ENCODE data around the gene ZNF423. TPM values are rescaled to one million over a fixed set of nuclear protein-coding genes. Genes with fewer than 3 reads are reported as not detected.

Gene ZNF423
- total RNA-seq, 4 donors from 2014 or later, result 1.4 to 20.6 (median 4.7) TPM

- DNase-seq, result peak in 1 of 3 donors; percentile 74
- TF ChIP-seq POLR2A (IDR thresholded peaks at IDR 0.05), result no peak
- TF ChIP-seq CTCF (IDR thresholded peaks at IDR 0.05), result no peak
Measured at GRCh38 chr16:49899991-49900695, 44.2 kb upstream of the ZNF423 start.

DNA sequence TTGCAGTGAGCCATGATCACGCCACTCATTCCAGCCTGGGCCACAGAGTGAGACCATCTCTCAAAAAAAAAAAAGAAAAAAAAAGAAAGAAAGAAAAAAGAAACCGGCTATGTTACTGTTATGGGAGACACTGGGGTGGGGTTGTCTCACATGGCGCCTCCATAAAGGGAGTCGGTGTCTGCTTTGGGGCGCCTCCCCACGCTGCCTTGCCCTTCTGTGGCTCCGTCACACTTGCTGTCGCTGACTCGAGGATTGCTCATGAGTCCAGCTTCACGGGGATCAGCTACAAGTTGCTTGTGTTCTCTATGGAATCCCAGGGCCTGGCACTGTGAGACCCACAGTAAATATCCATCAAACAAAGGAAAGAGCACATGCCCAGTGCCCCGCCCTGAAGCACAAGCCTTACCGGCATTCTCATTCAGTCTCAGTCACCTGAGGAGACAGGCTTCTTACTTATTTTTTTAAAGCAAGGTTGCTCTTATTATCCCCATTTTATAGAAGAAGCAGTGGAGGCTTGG lies 40.6 kb upstream of the ZNF423 start:
- H3K4me1 ChIP-seq, result peaks cover 0 to 16% (median 2%) of the 10 kb centered on the region in 4 donors
- H3K36me3 ChIP-seq, result no peaks in the 10 kb centered on the region
- H3K27me3 ChIP-seq, result no peaks in the 10 kb centered on the region
- no peaks in the 10 kb centered on the region for H3K9me3 ChIP-seq
- H3K4me3 ChIP-seq, result no peak overlapping the region
- no peak overlapping the region for H3K27ac ChIP-seq
- TF ChIP-seq POLR2A (IDR thresholded peaks at IDR 0.05) (no peak), CTCF (IDR thresholded peaks at IDR 0.05) (no peak)
- no peak for DNase-seq

More at GRCh38 chr16:49899991-49900695, 44.2 kb upstream of the ZNF423 start:
- no peaks in the 10 kb centered on the region for H3K27me3 ChIP-seq
- H3K27ac ChIP-seq, result peak overlapping the region in 2 of 4 donors; percentile 31 to 40
- no peak overlapping the region for H3K4me3 ChIP-seq
- H3K4me1 ChIP-seq, result peaks cover 0 to 16% (median 2%) of the 10 kb centered on the region in 4 donors
- no peaks in the 10 kb centered on the region for H3K36me3 ChIP-seq
- H3K9me3 ChIP-seq, result no peaks in the 10 kb centered on the region

- TF ChIP-seq POLR2A (IDR thresholded peaks at IDR 0.05), result no peak
- peak in 4 of 6 experiments; percentile 16 to 68 (median 56) for TF ChIP-seq CTCF (IDR thresholded peaks at IDR 0.05)
- Histone ChIP-seq H3K27me3 (no peaks in the 10 kb centered on the region), H3K27ac (no peak overlapping the region), H3K36me3 (no peaks in the 10 kb centered on the region), H3K4me3 (no peak overlapping the region), H3K4me1 (no peaks in the 10 kb centered on the region), H3K9me3 (peaks cover 0 to 3% (median 0%) of the 10 kb centered on the region in 4 donors)
- peak in 2 of 3 donors; percentile 59 to 74 for DNase-seq
Measured at GRCh38 chr16:49890876-49891275, 35.0 kb upstream of the ZNF423 start.

GRCh38 chr16:49889725-49890397 lies 33.9 kb upstream of the ZNF423 start:
- Histone ChIP-seq H3K27me3 (no peaks in the 10 kb centered on the region), H3K36me3 (no peaks in the 10 kb centered on the region), H3K4me1 (no peaks in the 10 kb centered on the region), H3K9me3 (peaks cover 0 to 3% (median 0%) of the 10 kb centered on the region in 4 donors), H3K4me3 (no peak overlapping the region), H3K27ac (no peak overlapping the region)
- DNase-seq, result no peak
- TF ChIP-seq CTCF (IDR thresholded peaks at IDR 0.05), result no peak
- TF ChIP-seq POLR2A (IDR thresholded peaks at IDR 0.05), result no peak

DNA sequence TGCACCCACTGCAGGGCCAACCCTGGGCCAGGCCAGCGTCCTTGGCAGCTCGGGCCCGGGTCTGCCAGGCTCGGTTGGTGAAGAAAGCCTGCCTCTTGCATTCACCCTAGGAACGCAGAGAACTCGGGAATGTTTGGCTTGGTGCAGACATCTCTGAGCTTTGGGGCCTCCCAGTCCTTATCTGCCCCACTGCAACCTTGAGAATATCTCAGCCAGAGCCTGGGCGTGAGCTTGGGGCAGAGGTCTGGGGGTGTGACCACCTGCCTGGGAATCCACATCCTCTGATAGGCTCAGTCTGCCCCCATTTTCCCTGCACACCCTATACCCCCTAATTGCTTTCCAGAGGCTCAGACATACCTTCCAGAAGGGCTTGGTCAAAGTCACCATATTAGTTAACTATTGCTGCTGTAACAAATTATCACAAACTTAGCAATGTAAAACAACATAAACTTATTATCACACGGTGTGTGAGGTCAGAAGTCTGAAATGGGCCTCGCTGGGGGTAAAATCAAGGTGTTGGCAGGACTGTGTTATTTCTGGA lies 30.7 kb upstream of the ZNF423 start:
- Histone ChIP-seq H3K27ac (no peak overlapping the region), H3K4me1 (peaks cover 0 to 7% (median 0%) of the 10 kb centered on the region in 4 donors), H3K36me3 (no peaks in the 10 kb centered on the region), H3K9me3 (peaks cover 0 to 3% (median 0%) of the 10 kb centered on the region in 4 donors), H3K27me3 (no peaks in the 10 kb centered on the region), H3K4me3 (no peak overlapping the region)
- TF ChIP-seq POLR2A (IDR thresholded peaks at IDR 0.05) (no peak), CTCF (IDR thresholded peaks at IDR 0.05) (no peak)
- no peak for DNase-seq

Data from Peyer's patch (tissue), 4 donors.